Activated CD4-positive, alpha-beta memory T cell treated with anti-CD3 and anti-CD28 coated beads for 36 hours (primary cell): ENCODE results near the gene RAD54L. TPM values are rescaled to one million over a fixed set of nuclear protein-coding genes. Genes with fewer than 3 reads are reported as not detected.
"Not testable (repeated sequence)": the region's sequence is repeated elsewhere in the genome, so short reads cannot be mapped to it uniquely, and the experiment has no call there.

Experiments
- CTCF ChIA-PET: fragments of 350-600 bp; sonication (Branson Sonifier 250); formaldehyde crosslinking; loops from one replicate; lab custom pipeline; 2021; ENCODE audit warnings: antibody characterized with exemption, inconsistent platforms; lab: Charles Lee
- POLR2A ChIA-PET: fragments of 350-600 bp; sonication (Branson Sonifier 250); formaldehyde crosslinking; loops from one replicate; lab custom pipeline; 2021; ENCODE audit warnings: antibody characterized with exemption; lab: Charles Lee
- DNase-seq: peaks from one replicate; pipeline ENCODE4 v3.0.0-alpha.2; 2020
- H3K27ac Mint-ChIP-seq: one replicate; pipeline ENCODE4 v1.8.0; 2021; ENCODE audit warnings: mixed read lengths
- H3K27me3 Mint-ChIP-seq: one replicate; pipeline ENCODE4 v1.8.0; 2021; ENCODE audit warnings: mixed read lengths
- H3K36me3 Mint-ChIP-seq: one replicate; pipeline ENCODE4 v1.8.0; 2021; ENCODE audit warnings: mixed read lengths
- H3K4me1 Mint-ChIP-seq: one replicate; pipeline ENCODE4 v1.8.0; 2021; ENCODE audit warnings: low read depth, mixed read lengths
- H3K4me3 Mint-ChIP-seq: one replicate; pipeline ENCODE4 v1.8.0; 2021; ENCODE audit warnings: mild to moderate bottlenecking, mixed read lengths
- H3K9me3 Mint-ChIP-seq: one replicate; pipeline ENCODE4 v1.8.0; 2021; ENCODE audit warnings: mixed read lengths
- intact Hi-C: fragments of 100-400 bp; cut with micrococcal nuclease; formaldehyde crosslinking; loops from one replicate; pipeline ENCODE4 v1.15.1; 2023
- total RNA-seq, 2 experiments: library from RNA; stranded (reverse); gene quantifications; one replicate each; pipeline ENCODE4 v1.2.3, GENCODE V29; 2021

The RAD54L gene
- total RNA-seq, 2 experiments from 2014 or later: 64.9 to 65.0 TPM

GRCh38 chr1:46306159-46306530, 58.6 kb downstream of the RAD54L start:
- Mint-ChIP-seq H3K4me1 (peaks cover 35% of the 10 kb centered on the region), H3K27ac (no peak overlapping the region), H3K27me3 (no peaks in the 10 kb centered on the region), H3K36me3 (peaks cover 24% of the 10 kb centered on the region), H3K9me3 (no peaks in the 10 kb centered on the region), H3K4me3 (no peak overlapping the region)
- DNase-seq: no peak
- ChIA-PET CTCF (no interaction called here), POLR2A (no interaction called here)
- intact Hi-C loops: loop anchor here (10.0 kb wide), 1 partner anchor 621 kb away; the partner anchor contains the start of genes GPBP1L1 and TMEM69

- ChIA-PET CTCF (interaction anchor here (1.0 kb wide), 1 partner anchor 65 kb away, joined by 4 read pairs; no protein-coding TSS in a partner anchor), POLR2A (no interaction called here)
- no peak overlapping the region for H3K4me3 Mint-ChIP-seq
Measured at GRCh38 chr1:46309401-46310159, 62.0 kb downstream of the RAD54L start.

GRCh38 chr1:46310321-46310720, 62.8 kb downstream of the RAD54L start:
- POLR2A ChIA-PET: no interaction called here
- DNase-seq: no peak
- peaks cover 39% of the 10 kb centered on the region for H3K36me3 Mint-ChIP-seq

More at GRCh38 chr1:46309401-46310159, 62.0 kb downstream of the RAD54L start:
- Mint-ChIP-seq H3K27ac (no peak overlapping the region), H3K4me1 (peaks cover 26% of the 10 kb centered on the region), H3K27me3 (no peaks in the 10 kb centered on the region), H3K9me3 (no peaks in the 10 kb centered on the region), H3K36me3 (peaks cover 35% of the 10 kb centered on the region)
- DNase-seq: no peak
- intact Hi-C loops: loop anchor here (10.0 kb wide), 1 partner anchor 625 kb away; the partner anchor contains the start of genes GPBP1L1 and TMEM69

GRCh38 chr1:46315669-46316403, 68.3 kb downstream of the RAD54L start:
- no peaks in the 10 kb centered on the region for H3K4me1 Mint-ChIP-seq
- no peaks in the 10 kb centered on the region for H3K9me3 Mint-ChIP-seq
- DNase-seq: no peak
- no peak overlapping the region for H3K4me3 Mint-ChIP-seq
- no peak overlapping the region for H3K27ac Mint-ChIP-seq
- intact Hi-C loops: no loop called here
- H3K36me3 Mint-ChIP-seq: peaks cover 32% of the 10 kb centered on the region
- CTCF ChIA-PET: no interaction called here
- no peaks in the 10 kb centered on the region for H3K27me3 Mint-ChIP-seq
- POLR2A ChIA-PET: interaction anchor here (0.7 kb wide), 1 partner anchor 8 kb away, joined by 3 read pairs; no protein-coding TSS in a partner anchor

More at GRCh38 chr1:46310321-46310720, 62.8 kb downstream of the RAD54L start:
- H3K4me3 Mint-ChIP-seq: no peak overlapping the region
- H3K27me3 Mint-ChIP-seq: no peaks in the 10 kb centered on the region
- H3K4me1 Mint-ChIP-seq: peaks cover 20% of the 10 kb centered on the region
- H3K27ac Mint-ChIP-seq: no peak overlapping the region
- CTCF ChIA-PET: no interaction called here
- no peaks in the 10 kb centered on the region for H3K9me3 Mint-ChIP-seq
- intact Hi-C loops: no loop called here

- no peaks in the 10 kb centered on the region for H3K9me3 Mint-ChIP-seq
- ChIA-PET CTCF (interaction anchor here (1.2 to 1.4 kb wide), 2 partner anchors 23 to 30 kb away, joined by 3 to 5 read pairs; partner anchors contain the start of gene NSUN4), POLR2A (no interaction called here)
- no peak overlapping the region for H3K27ac Mint-ChIP-seq
- H3K27me3 Mint-ChIP-seq: no peaks in the 10 kb centered on the region
- no peak for DNase-seq
- H3K4me1 Mint-ChIP-seq: no peaks in the 10 kb centered on the region
- peaks cover 22% of the 10 kb centered on the region for H3K36me3 Mint-ChIP-seq
- intact Hi-C loops: no loop called here
- H3K4me3 Mint-ChIP-seq: no peak overlapping the region
Measured at GRCh38 chr1:46317323-46317722, 69.8 kb downstream of the RAD54L start.

GRCh38 chr1:46319301-46319700, 71.7 kb downstream of the RAD54L start:
- H3K4me3 Mint-ChIP-seq, H3K4me1 Mint-ChIP-seq, H3K27ac Mint-ChIP-seq, intact Hi-C loops, H3K9me3 Mint-ChIP-seq, H3K27me3 Mint-ChIP-seq, DNase-seq: not testable (repeated sequence)
- peaks cover 13% of the 10 kb centered on the region for H3K36me3 Mint-ChIP-seq
- ChIA-PET CTCF (interaction anchor here (0.6 to 1.1 kb wide), 2 partner anchors 27 to 371 kb away, joined by 3 read pairs; no protein-coding TSS in a partner anchor), POLR2A (interaction anchor here (1.9 kb wide), 1 partner anchor 22 kb away, joined by 4 read pairs; the partner anchor contains the start of gene NSUN4)

- POLR2A ChIA-PET: interaction anchor here (1.9 kb wide), 1 partner anchor 21 kb away, joined by 4 read pairs; the partner anchor contains the start of gene NSUN4
- DNase-seq, H3K27me3 Mint-ChIP-seq, intact Hi-C loops, H3K9me3 Mint-ChIP-seq, CTCF ChIA-PET, H3K36me3 Mint-ChIP-seq, H3K4me1 Mint-ChIP-seq, H3K4me3 Mint-ChIP-seq, H3K27ac Mint-ChIP-seq: not testable (repeated sequence)
Measured at GRCh38 chr1:46319960-46320914, 72.7 kb downstream of the RAD54L start.

GRCh38 chr1:46322191-46322590, 74.6 kb downstream of the RAD54L start:
- POLR2A ChIA-PET, DNase-seq, H3K27me3 Mint-ChIP-seq, H3K27ac Mint-ChIP-seq, H3K4me3 Mint-ChIP-seq, intact Hi-C loops, H3K9me3 Mint-ChIP-seq, H3K36me3 Mint-ChIP-seq, H3K4me1 Mint-ChIP-seq, CTCF ChIA-PET: not testable (repeated sequence)

- H3K4me3 Mint-ChIP-seq, CTCF ChIA-PET, intact Hi-C loops, H3K27me3 Mint-ChIP-seq, H3K36me3 Mint-ChIP-seq, H3K27ac Mint-ChIP-seq, H3K9me3 Mint-ChIP-seq, DNase-seq, POLR2A ChIA-PET, H3K4me1 Mint-ChIP-seq: not testable (repeated sequence)
Measured at GRCh38 chr1:46325285-46326076, 77.9 kb downstream of the RAD54L start.
